Umbilical cord (tissue), 2 donors: Measurements from ENCODE around the gene ENO4. TPM values are rescaled to one million over a fixed set of nuclear protein-coding genes. Genes with fewer than 3 reads are reported as not detected.

Source experiments
- DNase-seq: peaks from one replicate; pipeline ENCODE4 v3.0.0-alpha.2; 2015; ENCODE audit warnings: low spot score
- total RNA-seq: library from RNA; depleted of rRNA; stranded (reverse); fragments of >200 nt; gene quantifications from one replicate; pipeline ENCODE4 v1.2.3, GENCODE V29; 2014; ENCODE audit warnings: low replicate concordance; ENCODE audit not compliant: insufficient read depth

ENO4 gene
- total RNA-seq, 1 donor from 2014 or later: 0.72 TPM

DNA sequence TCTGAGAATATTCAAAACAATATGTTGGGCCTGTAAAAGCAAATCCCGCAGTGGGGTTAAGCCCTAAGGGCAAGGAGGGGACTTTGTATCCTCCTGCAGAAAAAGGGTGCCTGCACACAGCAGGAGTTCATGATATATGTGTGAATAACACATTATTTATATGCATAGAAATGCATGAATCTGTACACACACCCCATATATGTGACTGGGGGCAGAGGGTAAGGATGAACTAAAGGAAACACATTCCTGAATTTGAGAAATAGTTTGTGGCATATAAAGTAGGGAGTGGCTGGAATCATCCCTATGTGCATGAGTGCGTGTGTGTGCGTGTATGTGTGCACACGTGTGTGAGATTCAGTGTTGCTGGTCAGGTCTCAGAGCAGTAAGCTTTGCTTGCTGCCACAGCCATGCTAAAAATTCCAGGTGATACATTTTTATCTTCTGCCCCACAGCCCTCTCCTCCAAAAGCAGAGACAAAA, 18.9 kb downstream of the ENO4 start:
- no peak for DNase-seq

- DNase-seq: no peak
Observed at GRCh38 chr10:116868722-116869121, 19.4 kb downstream of the ENO4 start.

DNA sequence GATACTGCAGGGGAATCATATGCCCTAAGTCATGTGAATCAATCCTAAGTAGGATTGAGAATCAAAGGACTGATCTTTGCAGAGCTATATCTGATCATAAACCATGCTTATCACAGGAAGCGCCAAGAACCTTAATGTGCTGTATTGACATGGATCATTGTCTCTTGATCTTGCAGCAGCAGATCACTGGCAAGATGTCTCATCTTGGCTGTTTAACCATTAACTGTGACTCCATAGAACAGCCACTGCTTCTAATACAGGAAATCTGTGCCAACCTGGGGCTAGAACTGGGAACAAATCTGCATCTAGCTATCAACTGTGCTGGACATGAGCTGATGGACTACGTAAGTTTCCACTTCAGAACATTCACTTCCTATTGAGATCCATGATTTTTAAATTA, 21.6 kb downstream of the ENO4 start:
- no peak for DNase-seq

- DNase-seq: no peak
Observed at GRCh38 chr10:116873134-116873533, 23.8 kb downstream of the ENO4 start.

DNA sequence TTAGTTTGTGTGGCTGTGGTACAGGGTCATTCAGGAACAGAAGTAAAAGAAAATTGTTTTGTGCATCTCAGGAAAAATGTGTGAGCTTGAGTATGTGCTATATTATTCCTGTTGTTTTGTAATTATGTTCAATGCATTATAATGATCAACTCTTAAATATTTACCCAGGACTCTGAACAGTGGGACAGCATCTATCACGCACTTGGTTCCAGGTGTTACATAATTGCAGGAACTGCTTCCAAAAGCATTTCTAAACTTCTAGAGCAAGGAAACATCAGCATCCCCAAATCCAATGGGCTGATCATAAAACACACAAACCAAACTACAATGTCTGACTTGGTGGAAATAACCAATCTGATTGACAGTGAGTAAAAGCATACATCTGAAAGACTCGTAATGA, 26.6 kb downstream of the ENO4 start:
- no peak for DNase-seq

DNA sequence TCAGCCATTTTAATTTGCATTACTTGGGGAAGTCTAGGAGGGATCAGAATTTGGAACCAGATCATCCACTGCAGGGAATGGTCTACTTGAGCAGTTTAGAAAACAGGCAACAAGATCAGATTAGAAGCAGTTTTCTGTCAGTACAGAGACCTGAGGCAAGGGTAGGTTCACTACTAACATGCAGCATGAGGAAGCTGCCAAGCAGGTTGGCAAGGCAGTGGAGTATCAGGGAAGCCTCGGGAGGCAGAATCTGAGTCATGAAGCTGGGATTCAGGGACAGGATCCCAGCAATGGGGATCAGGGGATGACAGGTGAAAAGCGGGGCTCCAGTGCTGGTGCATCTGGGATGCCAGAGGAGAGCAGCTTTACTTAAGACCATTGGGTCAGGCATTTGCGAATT, 28.1 kb downstream of the ENO4 start:
- DNase-seq: no peak

DNA sequence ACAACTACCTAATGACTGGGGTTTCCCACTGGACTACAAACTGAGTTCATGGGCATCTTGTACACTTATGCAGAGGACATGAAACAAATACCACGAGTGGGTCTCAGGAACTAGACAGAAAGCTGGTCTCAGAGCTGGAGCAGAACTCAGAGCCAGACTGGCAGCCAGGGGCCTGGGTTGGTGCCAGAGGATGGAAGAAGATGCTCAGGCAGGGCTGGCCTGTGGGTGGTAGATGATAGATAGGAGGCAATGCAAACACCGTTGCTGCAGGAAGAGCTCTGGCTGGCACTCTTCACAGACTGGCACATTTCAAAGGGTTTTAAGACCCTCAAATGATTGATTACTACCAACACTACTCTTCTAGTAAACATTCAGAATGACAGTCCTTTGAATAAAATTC, 28.8 kb downstream of the ENO4 start:
- DNase-seq: no peak

GRCh38 chr10:116879817-116880216, 30.5 kb downstream of the ENO4 start:
- no peak for DNase-seq

DNA sequence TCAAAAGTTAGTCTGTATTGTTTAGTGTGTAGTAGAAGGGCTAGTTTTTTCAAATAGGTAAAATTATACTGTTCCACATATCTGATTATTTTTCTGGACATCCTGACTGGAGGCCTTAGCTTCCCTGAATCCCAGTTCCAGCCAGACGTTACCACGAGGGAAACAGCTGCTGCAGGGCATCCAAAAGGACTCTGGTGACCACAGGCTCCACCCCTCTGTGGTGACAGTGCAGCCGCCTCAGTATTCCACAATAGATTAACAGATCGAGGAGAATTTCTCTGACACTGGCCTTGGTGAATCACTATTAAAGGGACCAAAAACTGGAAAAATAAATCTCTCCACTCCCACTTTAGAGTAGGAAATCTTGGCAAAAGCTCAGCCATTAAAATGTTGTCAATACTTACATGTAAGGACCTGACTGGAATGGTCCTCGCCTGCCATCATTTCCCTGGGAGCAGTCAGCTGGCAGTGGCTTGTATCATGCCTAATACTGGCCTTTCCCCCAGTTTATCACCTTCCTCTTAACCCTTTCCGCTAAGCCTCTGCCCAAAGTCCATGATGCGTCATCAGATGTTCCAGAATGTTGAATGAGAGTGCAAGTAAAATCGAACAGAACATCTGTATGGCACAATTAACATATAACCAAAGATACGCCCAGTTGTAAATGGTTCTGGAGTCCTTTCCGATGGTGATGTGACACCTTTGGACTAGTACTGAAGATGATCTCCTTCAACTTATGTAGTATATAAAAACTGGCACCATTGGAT, 31.6 kb downstream of the ENO4 start:
- DNase-seq: no peak

GRCh38 chr10:116882639-116883038, 33.3 kb downstream of the ENO4 start:
- no peak for DNase-seq

DNA sequence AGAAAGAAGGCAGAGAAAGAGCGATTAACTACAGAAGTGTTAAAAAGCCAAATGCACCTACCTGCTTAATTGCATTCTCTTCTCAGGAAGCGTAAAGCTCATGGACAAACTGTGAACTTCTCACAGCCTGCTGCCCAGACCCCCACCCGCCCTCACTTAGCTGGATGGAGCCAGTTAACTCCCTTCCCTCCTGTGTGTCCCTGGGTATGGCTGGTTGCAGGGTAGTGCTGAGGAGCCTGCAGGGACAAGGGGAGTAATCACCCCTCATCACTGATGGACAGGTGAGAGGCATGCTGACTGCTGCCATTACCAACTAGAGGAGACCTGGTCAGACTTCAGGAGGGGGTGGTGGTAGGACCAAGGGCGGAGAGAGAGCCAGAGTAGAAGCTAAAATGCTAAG, 37.5 kb downstream of the ENO4 start:
- DNase-seq: no peak

- peak; percentile 19 for DNase-seq
Observed at GRCh38 chr10:116888380-116889055, 39.2 kb downstream of the ENO4 start.

- no peak for DNase-seq
Observed at GRCh38 chr10:116889066-116889465, 39.8 kb downstream of the ENO4 start.

- peak; percentile 91 for DNase-seq
Observed at GRCh38 chr10:116891208-116891607, 41.9 kb downstream of the ENO4 start.

- DNase-seq: no peak
Observed at GRCh38 chr10:116892907-116893685, 43.8 kb downstream of the ENO4 start.

GRCh38 chr10:116893686-116894037, 44.4 kb downstream of the ENO4 start:
- DNase-seq: no peak

- peak; percentile 8 for DNase-seq
Observed at GRCh38 chr10:116899626-116900025, 50.3 kb downstream of the ENO4 start.

- DNase-seq: no peak
Observed at GRCh38 chr10:116905845-116906210, 56.5 kb downstream of the ENO4 start.

DNA sequence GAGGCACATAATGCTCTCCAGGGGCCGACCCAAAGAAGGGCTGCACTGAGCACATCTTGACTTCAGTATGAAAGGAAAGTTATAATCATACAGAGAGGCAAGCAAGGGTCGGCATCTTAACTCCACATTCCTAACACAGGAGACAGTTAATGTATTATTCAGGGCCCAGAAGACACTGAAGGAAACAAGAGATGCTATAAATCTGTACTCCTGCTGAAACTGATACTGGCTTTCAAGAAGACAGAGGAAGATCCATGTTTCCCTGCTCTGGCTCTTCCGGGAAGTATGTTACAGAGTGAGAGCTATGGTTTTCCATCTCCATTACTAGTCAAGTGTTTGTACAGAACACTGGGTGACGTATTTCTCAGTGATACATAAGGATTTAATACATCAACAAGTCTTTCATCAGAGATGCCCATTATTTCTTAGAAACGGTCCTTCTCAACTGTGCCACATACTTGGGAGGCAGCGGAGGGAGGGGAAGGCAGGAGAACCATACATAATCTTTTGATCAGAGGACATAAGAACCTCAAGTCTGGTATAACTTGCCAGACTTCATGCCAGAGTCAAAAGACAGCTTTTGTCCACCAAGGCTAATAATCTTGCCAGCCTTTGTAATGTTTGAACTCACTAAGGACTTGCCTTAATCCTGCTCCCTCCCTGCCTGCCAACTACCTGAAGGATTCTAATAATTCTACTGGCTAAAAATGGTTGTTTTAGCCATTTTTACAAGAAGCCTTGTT, 58.1 kb downstream of the ENO4 start:
- no peak for DNase-seq

- DNase-seq: no peak
Observed at GRCh38 chr10:116909307-116909706, 60.0 kb downstream of the ENO4 start.

- DNase-seq: no peak
Observed at GRCh38 chr10:116910910-116911309, 61.6 kb downstream of the ENO4 start.

DNA sequence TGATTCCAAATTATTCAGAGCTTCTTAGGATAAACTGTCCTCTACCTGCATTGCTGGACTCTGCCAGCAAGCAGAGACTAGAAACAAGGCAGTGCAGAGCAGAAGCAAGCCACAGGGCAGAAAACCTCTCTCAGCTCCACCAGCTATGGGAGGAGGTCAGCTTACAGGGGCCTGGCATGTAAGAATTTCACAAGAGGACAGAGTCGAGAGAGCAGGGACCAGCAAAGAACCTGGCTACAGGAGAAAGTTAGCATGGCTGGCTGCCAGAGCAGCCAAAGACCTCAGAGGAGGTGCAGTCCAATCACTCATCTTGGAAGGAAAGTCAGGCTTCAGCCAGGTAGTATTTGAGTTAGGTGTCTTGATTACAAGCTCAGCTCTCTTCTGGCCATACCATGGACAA, 62.9 kb downstream of the ENO4 start:
- DNase-seq: no peak
